K562 treated with DMSO at 1 percent for 4 hours (cell line): ENCODE results near the gene RPAIN. TPM values are rescaled to one million over a fixed set of nuclear protein-coding genes. Genes with fewer than 3 reads are reported as not detected.

Experiments used
- total RNA-seq: library from RNA; unstranded; fragments of 300-600 nt; gene quantifications from 2 replicates; pipeline ENCODE4 v1.2.3, GENCODE V29; 2022; ENCODE audit not compliant: insufficient read depth

The RPAIN gene
- total RNA-seq: 22.8 and 24.2 TPM in 2 replicates

DNA sequence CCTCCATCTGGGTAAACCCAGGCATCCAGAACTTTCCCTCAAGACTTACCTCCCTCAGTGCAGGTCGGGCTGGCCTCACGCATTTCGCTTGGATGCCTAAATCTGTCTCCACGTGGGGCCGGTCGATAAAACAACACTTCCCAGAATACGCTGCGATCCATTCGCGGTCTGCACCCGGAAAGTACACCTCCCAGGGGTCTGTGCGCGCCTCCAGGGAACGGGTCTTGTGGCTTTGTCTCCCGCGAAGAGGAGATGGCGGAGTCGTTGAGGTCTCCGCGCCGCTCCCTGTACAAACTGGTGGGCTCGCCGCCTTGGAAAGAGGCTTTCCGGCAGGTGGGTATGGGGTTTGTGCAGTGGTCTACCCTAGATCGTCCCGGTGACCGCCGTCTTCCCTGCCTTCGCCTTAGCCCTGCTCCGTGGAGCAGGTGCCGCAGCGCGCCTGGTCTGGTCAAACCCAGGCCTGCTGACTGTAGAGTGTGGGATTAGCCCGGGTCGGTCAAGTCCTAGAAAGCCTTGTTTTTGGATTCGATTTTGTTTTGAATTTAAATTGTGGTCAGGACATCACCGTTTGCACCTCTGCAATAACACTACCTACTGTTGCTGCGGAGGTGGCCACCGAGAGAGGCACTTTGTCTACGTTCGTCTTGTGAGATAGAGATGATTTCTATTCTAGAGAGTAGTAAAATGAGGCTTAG, at the start of gene RPAIN:
Gene RPAIN, plus strand, starts transcription at position 224 of the 695 bp plus-strand sequence. Its CDS starts 29 bp downstream, at position 253.

DNA sequence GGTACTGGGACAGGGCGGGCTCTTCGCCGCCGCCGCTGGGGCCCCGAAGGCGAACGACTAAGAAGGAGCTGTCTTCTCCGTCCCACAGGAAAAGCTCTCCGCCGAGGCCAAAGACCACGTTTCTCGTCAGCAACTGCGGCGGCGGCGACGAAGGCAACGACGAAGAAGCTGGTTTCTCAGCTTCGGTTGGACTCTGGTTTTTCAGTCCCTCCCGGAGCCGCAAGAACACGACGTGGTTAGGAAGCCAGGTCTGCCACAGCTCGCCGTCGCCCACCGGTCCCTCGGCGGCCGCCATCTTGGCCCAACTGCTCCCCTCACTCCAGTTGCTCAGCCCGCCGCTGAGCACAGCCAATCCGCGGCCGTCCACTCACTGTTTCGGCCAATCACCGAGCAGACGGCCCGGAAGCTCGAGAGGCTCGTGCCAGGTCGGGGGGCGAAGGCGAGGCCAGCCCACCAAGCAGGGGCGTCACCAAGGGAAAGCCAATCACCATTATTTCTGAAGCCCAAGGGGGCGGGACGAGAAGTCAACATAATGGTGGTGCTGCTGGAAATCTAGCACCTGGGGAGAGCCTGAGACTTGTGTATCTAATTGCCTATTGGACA, 525 bp upstream of the RPAIN start, which contains the start of gene NUP88:
Gene NUP88, minus strand, starts transcription at position 307 of the 603 bp plus-strand sequence. Its CDS starts 12 bp downstream, at position 295.

GRCh38 chr17:5438716-5439445, 18.9 kb downstream of the RPAIN start, which contains the start of gene C1QBP:
Gene C1QBP (minus strand): TSS chr17:5439155. CDS start chr17:5439073, 82 bp downstream.

Other genes with a start within 250 kb of the RPAIN start
- 3.5 and 4.2 TPM in 2 replicates for gene ZNF594, start 228.3 kb upstream of the RPAIN start, total RNA-seq
- not detected in 2 replicates for gene SCIMP, start 185.3 kb upstream of the RPAIN start, total RNA-seq
- gene RABEP1, start 137.9 kb upstream of the RPAIN start, total RNA-seq: 11.0 and 17.3 TPM in 2 replicates
- gene NUP88, start 520 bp upstream of the RPAIN start, total RNA-seq: 40.3 and 45.6 TPM in 2 replicates
- gene C1QBP, start 19.0 kb downstream of the RPAIN start, total RNA-seq: 188 and 197 TPM in 2 replicates
- gene DHX33, start 48.8 kb downstream of the RPAIN start, total RNA-seq: 2.6 and 3.8 TPM in 2 replicates
- gene DERL2, start 66.0 kb downstream of the RPAIN start, total RNA-seq: 8.2 and 8.3 TPM in 2 replicates
- 13.9 and 15.5 TPM in 2 replicates for gene MIS12, start 66.4 kb downstream of the RPAIN start, total RNA-seq
- gene NLRP1, start 164.3 kb downstream of the RPAIN start, total RNA-seq: 47.1 and 60.9 TPM in 2 replicates